HG03460 (cell line): Measurements from ENCODE around the gene WDR45B.
"Not testable (repeated sequence)": the region's sequence is repeated elsewhere in the genome, so short reads cannot be mapped to it uniquely, and the experiment has no call there.

Experiments
- ATAC-seq: cut with Tn5 transposase; IDR thresholded peaks from one replicate; pipeline ENCODE4 v1.9.1; 2021; ENCODE audit not compliant: unreplicated experiment

Gene WDR45B

GRCh38 chr17:82586576-82587233 is 61.5 kb downstream of the WDR45B start:
- ATAC-seq: no peak

- ATAC-seq: not testable (repeated sequence)
Measured at GRCh38 chr17:82585935-82586575, 62.2 kb downstream of the WDR45B start.

GRCh38 chr17:82583720-82584234 is 64.5 kb downstream of the WDR45B start:
- no peak for ATAC-seq

- ATAC-seq: no peak
Measured at GRCh38 chr17:82582709-82583108, 65.5 kb downstream of the WDR45B start.

- ATAC-seq: no peak
Measured at GRCh38 chr17:82582213-82582612, 66.0 kb downstream of the WDR45B start.

- ATAC-seq: not testable (repeated sequence)
Measured at GRCh38 chr17:82579969-82580368, 68.3 kb downstream of the WDR45B start.

GRCh38 chr17:82577300-82577699 is 70.9 kb downstream of the WDR45B start:
- ATAC-seq: no peak

GRCh38 chr17:82575581-82576221 is 72.5 kb downstream of the WDR45B start:
- ATAC-seq: not testable (repeated sequence)

- no peak for ATAC-seq
Measured at GRCh38 chr17:82574041-82574440, 74.2 kb downstream of the WDR45B start.

- no peak for ATAC-seq
Measured at GRCh38 chr17:82571855-82572254, 76.4 kb downstream of the WDR45B start.

- no peak for ATAC-seq
Measured at GRCh38 chr17:82570277-82570676, 78.0 kb downstream of the WDR45B start.

- ATAC-seq: no peak
Measured at GRCh38 chr17:82569621-82570020, 78.6 kb downstream of the WDR45B start.

GRCh38 chr17:82568997-82569393 is 79.2 kb downstream of the WDR45B start:
- ATAC-seq: no peak

GRCh38 chr17:82567286-82567685 is 81.0 kb downstream of the WDR45B start:
- no peak for ATAC-seq

GRCh38 chr17:82566129-82566960 is 81.9 kb downstream of the WDR45B start:
- no peak for ATAC-seq

GRCh38 chr17:82565551-82565950 is 82.7 kb downstream of the WDR45B start:
- ATAC-seq: no peak
